ENCODE measurements around the gene SSTR1.
A peak's percentile ranks its signal among the peaks of the same experiment; 100 is the strongest.

The SSTR1 gene

GRCh38 chr14:38243696-38244240 is 36.1 kb downstream of the SSTR1 start:
- no peak for DNase-seq

DNA sequence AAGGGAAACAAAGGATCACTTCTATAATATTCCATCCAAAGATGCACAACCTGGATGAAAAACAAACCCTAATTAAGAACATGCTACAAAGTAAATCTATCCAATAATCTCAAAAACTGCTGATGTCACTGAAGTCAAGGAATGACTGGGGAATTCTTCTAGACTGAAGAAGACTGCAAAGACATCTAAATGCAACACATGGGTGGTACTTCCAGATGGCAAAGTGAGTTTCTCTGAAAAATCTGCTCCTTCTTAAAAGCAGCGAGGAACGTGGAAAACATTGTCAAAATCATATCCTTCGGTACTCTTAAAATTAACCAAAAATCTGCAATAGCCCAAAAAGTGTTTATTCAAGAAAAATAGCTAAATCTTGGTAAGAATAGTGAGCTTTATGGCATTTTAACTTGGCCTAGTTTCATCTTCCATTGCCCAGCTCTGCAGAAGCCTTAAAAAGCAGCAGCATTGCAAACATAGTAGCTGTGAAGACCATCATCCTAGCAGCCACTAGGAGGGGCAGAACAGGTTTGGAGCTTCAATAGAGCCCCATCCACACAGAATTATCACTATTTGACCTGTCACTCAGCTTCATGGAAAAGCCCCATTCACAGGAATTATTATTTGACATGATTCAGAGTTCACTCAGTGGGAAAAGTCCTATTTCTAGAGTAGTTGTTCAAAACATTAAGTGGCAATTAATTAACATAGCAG is 40.8 kb downstream of the SSTR1 start:
- no peak for DNase-seq

DNA sequence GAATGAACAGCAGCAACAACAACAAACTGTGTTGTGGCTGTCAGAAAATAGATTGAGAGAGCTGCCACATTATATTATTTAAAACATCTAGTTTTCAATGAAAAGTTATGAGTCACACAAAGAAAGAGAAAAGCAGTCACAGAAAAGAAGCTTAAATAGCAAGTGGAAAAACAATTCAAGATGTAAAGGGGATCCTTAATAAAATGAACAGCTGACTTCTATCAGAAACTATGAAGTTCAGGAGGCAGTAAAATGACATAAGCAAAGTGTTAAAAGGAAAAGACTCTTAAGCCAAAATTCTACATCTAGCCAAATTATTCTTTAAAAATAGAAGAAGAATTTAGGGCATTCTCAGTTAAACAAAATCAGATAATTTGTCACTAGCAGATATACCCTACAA is 42.6 kb downstream of the SSTR1 start:
- no peak for DNase-seq

DNA sequence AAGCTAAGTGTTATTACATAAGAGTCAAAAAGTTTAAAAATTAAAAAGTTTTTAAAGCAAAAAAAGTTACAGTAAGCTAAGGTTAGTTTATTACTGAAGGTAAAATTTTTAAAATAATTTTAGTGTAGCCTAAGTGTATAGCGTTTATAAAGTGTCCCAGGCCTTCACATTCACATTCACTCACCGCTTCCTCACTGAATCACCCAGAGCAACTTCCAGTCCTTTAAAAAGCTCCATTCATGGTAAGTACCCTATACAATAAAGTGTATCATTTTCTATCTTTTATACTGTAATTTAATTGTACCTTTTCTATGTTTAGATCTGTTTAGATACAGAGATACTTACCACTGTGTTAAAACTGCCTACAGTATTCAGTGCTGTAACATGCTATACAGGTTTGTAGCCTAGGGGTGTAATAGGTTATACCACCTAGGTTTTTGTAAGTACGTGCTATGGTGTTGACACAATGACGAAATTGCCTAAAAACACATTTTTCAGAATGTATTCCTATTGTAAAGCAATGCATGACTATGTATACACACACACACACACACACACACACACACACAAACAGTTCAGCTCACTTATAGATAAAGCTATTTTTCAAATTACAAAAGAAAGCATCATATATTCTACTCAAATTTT is 44.5 kb downstream of the SSTR1 start:
- no peak for DNase-seq

- DNase-seq, result no peak
These were observed 46.0 kb downstream of the SSTR1 start for GRCh38 chr14:38253676-38254075.

DNA sequence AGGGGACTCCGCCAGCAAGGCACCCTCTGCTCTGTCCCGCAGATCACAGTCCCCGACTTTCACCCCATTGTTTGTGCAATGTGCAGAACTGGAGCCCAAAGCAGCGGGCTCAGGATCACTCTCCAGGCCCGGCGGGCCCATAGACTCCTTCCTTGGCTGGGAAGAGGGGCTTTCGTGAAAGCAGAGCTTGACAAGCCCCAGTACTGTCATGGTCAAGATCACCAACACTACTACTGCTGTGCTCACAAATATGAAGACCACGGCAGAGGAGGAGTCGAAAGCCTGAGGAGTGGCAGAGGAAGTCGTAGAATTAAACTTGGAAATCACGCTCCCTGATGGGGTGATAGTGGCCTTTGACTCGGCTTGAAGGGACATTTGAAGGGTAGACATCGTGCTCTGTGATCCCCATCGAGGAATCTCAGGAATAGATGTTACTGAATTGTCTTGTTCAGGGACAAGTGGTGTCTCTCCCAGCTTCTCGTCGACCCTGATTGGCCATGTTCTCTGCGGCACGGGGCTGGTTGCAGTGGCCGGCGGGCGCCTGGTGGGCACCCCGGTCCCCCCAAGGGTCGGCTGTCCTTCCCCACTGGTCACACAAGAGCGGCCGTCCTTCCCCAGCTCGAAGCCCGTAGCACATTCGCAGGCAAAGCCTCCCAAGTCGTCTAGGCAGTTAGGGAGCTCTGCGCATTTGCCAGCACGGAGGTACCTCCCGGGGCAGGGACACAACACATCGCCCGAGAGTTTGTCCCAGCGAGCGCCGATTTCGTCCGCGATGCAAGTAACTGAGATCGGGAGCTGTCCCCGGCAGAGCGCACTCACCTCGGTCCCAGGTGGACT is 47.1 kb downstream of the SSTR1 start:
- no peak for DNase-seq

DNA sequence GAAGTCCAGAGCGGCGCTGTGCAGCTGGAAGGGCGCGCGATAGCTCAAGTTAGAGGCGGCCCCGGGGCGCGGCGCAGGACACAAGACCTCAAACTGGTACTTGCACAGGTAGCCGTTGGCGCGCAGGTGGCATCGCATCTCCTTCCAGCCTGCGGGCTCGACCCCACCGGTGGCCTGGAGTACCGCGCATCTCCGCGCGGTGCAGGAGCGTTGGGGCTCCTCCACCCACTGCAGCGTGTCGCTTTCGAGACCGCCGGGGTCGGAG is 47.6 kb downstream of the SSTR1 start:
- no peak for DNase-seq

DNA sequence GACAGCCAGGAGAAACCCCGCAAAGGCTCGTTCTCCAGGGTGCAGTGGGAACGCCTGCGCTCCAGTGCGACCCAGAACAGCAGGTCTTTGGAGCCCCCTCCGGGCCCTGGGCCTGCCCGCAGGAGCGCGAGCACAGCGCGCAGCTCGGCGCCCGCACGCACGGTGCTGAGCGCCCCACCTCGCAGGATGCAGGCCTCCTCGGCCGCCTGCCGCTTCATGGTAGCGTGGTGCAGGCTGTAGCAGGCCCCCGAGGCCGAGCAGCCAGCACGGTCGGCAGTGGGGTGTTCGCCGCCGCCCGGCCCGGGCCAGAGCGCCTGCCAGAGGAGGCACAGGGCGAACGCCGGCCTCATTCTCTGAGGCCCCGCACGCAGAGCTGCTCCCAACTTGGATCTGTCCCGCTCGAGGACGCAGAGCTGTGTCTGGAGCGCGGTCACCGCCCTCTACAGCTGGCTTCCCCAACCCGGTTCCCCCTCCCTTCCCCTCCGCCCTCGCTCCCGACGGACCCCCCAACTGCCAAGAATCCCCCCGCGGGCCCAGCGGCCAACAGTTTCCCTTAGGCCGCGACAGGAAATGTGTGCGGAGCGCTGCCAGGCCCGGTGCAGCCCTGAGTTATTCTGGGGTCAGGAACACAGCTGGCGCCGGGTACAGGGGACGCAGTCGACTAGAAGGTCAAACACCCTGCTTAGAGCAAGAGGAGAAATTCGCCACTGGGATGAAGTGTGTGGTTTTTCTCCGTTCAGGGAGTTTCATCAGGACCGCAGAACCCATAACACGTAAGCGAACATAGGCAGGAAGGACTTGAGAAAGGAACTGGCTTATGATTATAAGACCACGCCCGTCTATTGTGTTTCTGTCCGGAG is 48.2 kb downstream of the SSTR1 start, which contains the start of gene CLEC14A:
Gene CLEC14A (minus strand): TSS at position 421 of the 860 bp plus-strand sequence. CDS start 71 bp downstream, at position 350.
- peak; percentile 3 for DNase-seq

- no peak for DNase-seq
These were observed 48.8 kb downstream of the SSTR1 start for GRCh38 chr14:38256533-38256840.

DNA sequence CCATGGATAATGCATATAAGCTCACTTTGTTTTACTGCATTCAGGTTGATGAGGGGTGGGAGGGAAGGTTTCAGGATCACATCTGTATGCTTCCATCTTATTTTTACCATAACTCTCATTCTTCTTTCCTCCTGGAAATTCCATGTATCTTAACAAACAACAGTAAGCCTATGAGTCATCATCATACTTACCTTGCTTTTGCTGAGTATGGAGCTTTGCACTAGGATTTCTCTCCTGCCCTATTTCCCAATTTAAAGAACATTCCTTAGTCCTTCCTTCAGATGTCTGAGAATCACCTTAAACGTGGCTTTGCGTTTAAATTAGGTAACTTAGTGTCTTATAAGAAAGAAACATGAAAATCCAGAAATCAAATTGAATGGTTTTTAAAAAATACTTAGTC is 49.8 kb downstream of the SSTR1 start:
- no peak for DNase-seq

DNA sequence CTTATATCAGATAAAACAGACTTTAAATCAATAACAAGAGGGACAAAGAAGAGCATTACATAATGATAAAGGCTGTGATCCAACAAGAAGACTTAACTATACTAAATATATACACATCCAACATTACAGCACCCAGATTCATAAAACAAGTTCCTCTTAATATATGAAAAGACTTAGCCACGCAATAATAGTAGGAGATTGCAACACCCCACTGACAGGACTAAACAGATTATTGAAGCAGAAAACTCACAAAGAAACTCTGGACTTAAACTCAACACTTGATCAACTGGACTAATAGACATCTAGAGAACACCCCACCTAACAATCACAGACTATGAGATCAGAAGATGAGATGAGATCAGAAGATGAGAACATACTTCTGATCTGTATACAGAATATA is 53.9 kb downstream of the SSTR1 start:
- no peak for DNase-seq
